ENCODE data around the gene GTF2IRD1. TPM values are rescaled to one million over a fixed set of nuclear protein-coding genes. Genes with fewer than 3 reads are reported as not detected.
"Not testable (repeated sequence)": the region's sequence is repeated elsewhere in the genome, so short reads cannot be mapped to it uniquely, and the experiment has no call there.

The GTF2IRD1 gene
- total RNA-seq, 4 donors from 2014 or later, result 3.9 to 18.1 (median 11.0) TPM

- TF ChIP-seq, protein P1, sequence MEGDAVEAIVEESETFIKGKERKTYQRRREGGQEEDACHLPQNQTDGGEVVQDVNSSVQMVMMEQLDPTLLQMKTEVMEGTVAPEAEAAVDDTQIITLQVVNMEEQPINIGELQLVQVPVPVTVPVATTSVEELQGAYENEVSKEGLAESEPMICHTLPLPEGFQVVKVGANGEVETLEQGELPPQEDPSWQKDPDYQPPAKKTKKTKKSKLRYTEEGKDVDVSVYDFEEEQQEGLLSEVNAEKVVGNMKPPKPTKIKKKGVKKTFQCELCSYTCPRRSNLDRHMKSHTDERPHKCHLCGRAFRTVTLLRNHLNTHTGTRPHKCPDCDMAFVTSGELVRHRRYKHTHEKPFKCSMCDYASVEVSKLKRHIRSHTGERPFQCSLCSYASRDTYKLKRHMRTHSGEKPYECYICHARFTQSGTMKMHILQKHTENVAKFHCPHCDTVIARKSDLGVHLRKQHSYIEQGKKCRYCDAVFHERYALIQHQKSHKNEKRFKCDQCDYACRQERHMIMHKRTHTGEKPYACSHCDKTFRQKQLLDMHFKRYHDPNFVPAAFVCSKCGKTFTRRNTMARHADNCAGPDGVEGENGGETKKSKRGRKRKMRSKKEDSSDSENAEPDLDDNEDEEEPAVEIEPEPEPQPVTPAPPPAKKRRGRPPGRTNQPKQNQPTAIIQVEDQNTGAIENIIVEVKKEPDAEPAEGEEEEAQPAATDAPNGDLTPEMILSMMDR (IDR thresholded peaks at IDR 0.05), result no peak
- no peak for ATAC-seq (ENCODE audit: low FRiP score)
- no peak for DNase-seq (ENCODE audit: low spot score)
Measured at GRCh38 chr7:74438327-74438726, 15.4 kb upstream of the GTF2IRD1 start.

- no peak for DNase-seq (ENCODE audit: low spot score)
- no peak for ATAC-seq (ENCODE audit: low FRiP score)
- TF ChIP-seq, protein P1 (IDR thresholded peaks at IDR 0.05), result no peak
Measured at GRCh38 chr7:74439541-74439940, 14.2 kb upstream of the GTF2IRD1 start.

DNA sequence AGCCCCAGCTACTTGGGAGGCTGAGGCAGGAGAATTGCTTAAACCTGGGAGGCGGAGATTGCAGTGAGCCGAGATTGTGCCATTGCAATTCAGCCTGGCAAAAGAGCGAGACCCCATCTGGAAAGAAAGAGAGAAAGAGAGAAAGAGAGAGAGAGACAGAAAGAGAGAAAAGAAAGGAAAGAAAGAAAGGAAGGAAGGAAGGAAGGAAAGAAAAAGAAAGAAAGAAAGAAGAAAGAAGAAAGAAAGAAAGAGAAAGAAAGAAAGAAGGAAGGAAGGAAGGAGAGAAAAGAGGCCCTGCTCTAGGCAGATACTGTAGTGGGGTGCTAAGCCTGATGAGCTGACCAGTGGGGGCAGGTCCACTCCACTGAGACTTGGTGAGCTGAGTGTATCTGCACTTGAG, 13.6 kb upstream of the GTF2IRD1 start:
- ATAC-seq (ENCODE audit: low FRiP score); DNase-seq (ENCODE audit: low spot score): not testable (repeated sequence)

GRCh38 chr7:74441801-74442200, 11.9 kb upstream of the GTF2IRD1 start:
- ATAC-seq (ENCODE audit: low FRiP score) (no peak), DNase-seq (ENCODE audit: low spot score) (no peak)
- TF ChIP-seq, protein P1 (IDR thresholded peaks at IDR 0.05), result no peak

DNA sequence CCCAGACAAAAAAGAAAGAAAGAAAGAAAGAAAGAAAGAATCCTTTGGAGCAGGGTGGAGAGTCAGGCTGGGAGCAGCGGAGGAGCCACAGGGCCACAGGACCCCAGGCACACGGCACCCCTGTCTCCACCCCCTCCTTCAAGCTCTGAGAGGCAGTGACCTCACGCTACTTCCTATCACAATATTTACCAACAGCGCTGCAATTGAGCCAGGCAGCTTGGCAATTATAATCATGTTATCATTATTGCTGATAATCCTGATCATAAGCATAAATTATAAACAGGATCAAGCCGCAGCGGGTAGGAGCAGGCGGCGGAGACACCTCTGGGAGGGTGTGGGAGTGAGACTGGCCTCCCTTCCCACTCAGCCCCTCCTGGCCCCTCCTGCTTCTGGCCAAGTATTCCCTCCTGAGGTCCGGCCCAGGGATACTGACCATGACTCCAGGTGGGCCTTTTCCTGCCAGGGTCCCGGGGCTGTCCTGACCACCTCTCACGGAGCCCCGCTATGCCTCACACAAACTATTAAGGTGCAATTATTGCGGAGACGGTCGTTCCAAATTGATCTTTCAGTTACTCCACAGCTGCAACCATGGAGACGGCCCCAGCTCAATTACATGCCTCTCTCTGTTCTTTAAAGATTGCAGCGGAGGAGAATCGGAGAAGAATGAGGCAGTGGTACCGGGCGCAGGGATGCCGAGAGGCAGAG, 10.0 kb upstream of the GTF2IRD1 start:
- TF ChIP-seq, protein P1 (IDR thresholded peaks at IDR 0.05), result no peak
- ATAC-seq (ENCODE audit: low FRiP score) (no peak), DNase-seq (ENCODE audit: low spot score) (no peak)

- TF ChIP-seq, protein P1 (IDR thresholded peaks at IDR 0.05), result no peak
- ATAC-seq (ENCODE audit: low FRiP score) (no peak), DNase-seq (ENCODE audit: low spot score) (no peak)
Measured at GRCh38 chr7:74449144-74449543, 4.6 kb upstream of the GTF2IRD1 start.

DNA sequence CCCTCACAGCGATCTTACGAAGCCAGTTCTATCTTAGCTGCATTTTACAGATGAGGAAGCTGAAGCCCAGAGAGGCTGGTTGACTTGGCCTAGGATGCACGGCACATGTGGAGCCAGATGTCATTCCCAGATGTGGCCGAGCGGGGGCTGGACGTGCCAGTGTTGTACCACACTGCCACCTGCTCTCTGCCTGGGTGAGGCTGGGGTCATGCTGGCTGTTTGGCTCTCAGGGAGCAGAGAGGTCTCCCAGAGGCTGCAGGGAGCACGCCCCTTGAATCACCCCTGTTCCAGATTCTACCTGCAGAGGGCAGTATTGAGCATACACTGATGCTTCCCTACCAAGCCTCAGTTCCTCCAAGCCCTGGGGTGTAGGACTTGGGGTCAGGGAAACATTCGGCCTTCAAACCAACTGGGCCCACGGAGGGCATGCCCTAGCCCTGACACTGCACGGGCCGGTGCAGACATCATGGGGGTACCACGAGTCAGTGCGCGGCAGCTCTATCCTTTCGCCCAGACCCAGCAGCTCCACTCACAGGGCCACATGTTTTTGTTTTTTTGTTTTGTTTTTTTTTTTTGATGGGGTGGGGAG, 3.8 kb upstream of the GTF2IRD1 start:
- DNase-seq (ENCODE audit: low spot score), result peak; percentile 73
- TF ChIP-seq, protein P1 (IDR thresholded peaks at IDR 0.05), result no peak
- ATAC-seq (ENCODE audit: low FRiP score), result no peak
